Esophagus muscularis mucosa (tissue), 4 donors: Measurements from ENCODE around the gene TMCC3.

Experiments used
- CTCF ChIP-seq, 3 experiments: fragments of 200-600 bp in 2 of 3; fragments of 450-650 bp in 1 of 3; sonication (generic) in 2 of 3; IDR thresholded peaks; one replicate each; pipeline ENCODE4 v1.5.1; 2017 to 2019; ENCODE audit warnings: antibody characterized with exemption in 3 of 3, mild to moderate bottlenecking in 2 of 3, moderate library complexity in 1 of 3
- EP300 ChIP-seq: sonication (generic); formaldehyde crosslinking; IDR thresholded peaks from one replicate; pipeline ENCODE4 v1.6.1; 2017; ENCODE audit warnings: antibody characterized with exemption
- POLR2A ChIP-seq: fragments of 450-650 bp; IDR thresholded peaks from one replicate; pipeline ENCODE4 v1.6.1; 2017; ENCODE audit warnings: antibody characterized with exemption, moderate library complexity, mild to moderate bottlenecking, low read depth
- POLR2AphosphoS5 ChIP-seq, 2 donors: sonication (generic); formaldehyde crosslinking; IDR thresholded peaks; one replicate each; pipeline ENCODE4 v1.6.1; 2017; ENCODE audit warnings: antibody characterized with exemption in 2 of 2

- TF ChIP-seq CTCF (IDR thresholded peaks at IDR 0.05) (no peak), POLR2A (no peak), EP300 (no peak), POLR2AphosphoS5 (IDR thresholded peaks at IDR 0.05) (no peak)
These were observed 15.6 kb downstream of the TMCC3 start for GRCh38 chr12:94634717-94635116.
